H54 (cell line): Measurements from ENCODE around the gene GATB.

Experiments used
- DNase-seq: peaks from one replicate; pipeline ENCODE4 v3.0.0; 2011; ENCODE audit warnings: low spot score, mixed read lengths; ENCODE audit not compliant: insufficient read length
- FAIRE-seq: peaks from 3 replicates; lab custom pipeline; 2011; peaks lifted over from hg19 to GRCh38; lab: Jason Lieb, UNC
- POLR2A ChIP-seq: IDR thresholded peaks from 2 replicates; pipeline ENCODE4 v1.6.1; 2011; ENCODE audit warnings: low read depth, mild to moderate bottlenecking, low read length

The GATB gene

DNA sequence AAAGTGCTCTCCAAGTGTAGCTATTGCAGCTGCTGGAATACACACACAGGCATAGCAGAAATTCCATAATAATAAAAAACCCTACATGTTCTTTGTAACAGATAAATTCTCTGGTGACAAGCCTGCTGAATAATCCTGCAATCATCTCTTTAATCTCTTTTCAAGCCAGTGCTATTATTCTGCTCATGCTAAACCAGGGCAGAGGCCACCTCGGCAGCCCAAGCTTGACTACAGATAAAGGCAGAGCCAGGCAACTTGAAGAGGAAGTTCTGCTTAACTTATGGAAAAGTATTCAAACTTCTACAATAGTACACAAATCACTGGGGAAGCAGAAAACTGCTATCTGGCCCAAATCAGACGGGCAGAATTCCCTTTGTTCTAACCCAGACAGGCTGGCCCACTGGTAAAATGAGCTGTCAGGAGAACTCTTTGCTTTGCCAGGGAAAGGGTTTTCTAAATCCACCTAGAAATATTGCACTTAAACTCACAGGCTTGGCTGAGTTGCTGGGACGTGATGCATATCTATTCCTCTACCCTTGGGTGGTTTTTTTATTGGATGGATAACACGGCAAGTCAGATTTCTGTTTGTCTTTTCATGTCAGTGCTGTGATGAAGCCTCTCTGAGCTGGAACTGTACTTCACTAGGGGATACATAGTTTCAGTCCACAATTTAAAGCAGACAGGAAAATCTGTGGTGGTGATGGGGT lies 70.5 kb downstream of the GATB start:
- FAIRE-seq (no peak), DNase-seq (no peak)
- TF ChIP-seq POLR2A = no peak

DNA sequence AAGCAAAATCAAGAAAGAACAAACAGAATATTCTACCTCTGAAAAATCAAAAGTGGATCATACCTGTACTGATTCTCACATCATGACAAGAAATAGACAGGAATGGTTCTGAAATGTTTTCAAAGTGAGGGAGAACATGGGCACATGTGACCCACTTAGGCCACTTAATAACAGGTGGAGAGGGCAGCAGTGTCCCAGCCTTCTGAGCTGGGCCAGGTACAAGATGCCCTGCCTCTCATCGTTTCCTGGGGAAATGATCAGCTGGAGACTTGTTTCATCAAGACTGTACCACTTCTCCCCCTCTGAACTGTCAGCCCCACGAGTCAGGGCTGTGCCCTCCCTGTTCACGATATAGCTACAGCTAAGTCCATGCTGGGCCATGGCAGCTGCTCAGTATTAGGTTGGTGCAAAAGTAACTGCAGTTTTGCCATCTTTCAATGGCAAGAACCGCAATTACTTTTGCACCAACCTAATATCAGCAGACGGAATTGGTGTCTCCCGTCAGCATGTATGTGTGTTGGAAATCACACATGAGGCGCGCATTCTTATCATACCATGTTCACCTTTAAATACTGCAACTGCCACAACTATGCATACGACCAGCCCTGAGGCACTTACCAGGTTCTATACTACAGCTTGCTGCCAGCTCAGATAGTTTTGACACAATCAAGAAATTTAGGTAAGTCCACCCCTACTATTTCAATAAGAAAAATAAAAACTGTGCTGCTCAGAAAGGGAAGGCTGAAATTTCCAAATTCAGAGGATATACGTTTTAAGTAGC lies 71.4 kb downstream of the GATB start:
- TF ChIP-seq POLR2A = no peak
- no peak for FAIRE-seq
- no peak for DNase-seq

DNA sequence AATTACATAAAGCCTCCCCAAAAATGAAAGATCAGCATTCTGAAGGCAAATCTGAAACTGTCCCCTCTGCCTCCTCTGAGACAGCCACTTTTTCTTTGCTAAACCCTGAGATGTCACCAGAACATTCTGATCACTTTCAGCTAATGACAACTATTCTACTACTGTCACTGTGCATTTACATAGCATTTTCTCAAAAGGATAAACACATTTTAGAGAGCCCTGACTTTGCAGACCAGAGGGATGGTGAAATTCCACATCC lies 72.1 kb downstream of the GATB start:
- FAIRE-seq (no peak), DNase-seq (no peak)
- TF ChIP-seq POLR2A = no peak

DNA sequence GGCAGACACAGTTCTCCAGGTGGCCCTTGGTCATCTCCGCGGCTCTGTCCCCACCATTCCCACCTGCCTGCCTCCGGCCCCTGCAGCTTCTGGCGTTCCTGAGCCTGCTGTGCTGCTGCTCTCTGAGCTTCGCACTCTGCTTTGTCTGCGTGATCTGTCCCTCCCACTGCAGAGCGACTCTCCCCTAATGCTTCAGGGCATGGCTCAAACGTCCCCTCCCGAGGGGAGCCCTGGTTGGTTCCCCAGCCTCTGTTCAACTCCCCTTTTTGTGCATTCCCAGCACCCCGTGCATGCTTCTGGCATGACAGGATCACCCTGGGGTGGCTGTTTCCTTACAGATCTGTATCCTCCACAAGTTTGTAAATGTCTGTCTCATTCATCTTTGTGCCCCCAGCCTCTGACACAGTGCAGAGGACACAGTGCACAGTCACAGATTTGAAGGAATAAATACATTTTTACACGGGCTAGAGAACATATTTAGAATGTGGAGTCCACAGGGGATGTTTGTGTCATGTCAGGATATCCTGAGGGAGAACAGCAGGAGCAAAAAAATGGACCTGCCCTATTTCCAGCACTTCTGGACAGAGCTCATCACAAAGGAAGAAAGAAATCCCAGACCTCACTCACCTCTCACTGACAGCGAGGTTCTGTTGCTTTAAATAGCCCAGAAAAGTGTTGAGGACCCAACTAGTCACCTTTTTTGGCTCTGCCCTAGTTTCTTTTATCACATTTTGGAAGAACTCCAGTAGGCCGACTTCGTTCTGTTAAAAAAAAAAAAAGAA lies 72.6 kb downstream of the GATB start:
- no peak for FAIRE-seq
- no peak for TF ChIP-seq POLR2A
- no peak for DNase-seq

DNA sequence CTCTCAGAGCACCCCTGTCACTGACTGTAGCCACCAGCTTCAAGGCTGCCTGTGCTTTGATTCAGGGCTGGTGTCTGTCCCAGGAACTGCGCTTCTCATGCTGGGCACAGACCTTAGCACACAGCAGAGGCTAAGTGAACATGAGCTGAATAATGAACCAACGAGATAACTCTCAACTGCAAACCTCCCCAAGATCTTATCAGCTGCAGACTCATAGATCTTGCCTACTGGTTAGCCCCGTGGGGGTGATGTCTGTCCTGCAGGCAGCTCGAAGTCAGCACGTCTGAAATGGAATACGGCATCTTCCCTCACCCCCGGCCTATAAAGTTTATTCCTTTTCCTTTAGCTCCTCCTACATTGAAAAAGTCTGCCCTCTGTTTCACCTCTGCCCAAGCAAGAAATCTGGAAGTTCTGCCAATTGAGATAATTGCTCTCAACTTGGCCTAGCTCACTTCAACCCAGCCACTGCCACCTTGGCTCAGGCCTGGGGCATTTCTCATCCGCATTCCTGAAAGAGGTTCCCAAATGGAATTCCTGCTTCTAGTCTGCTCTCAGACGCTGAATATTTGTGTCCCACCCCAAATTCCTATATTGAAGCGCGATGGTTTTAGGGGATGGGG lies 73.7 kb downstream of the GATB start:
- DNase-seq (no peak), FAIRE-seq (no peak)
- no peak for TF ChIP-seq POLR2A

DNA sequence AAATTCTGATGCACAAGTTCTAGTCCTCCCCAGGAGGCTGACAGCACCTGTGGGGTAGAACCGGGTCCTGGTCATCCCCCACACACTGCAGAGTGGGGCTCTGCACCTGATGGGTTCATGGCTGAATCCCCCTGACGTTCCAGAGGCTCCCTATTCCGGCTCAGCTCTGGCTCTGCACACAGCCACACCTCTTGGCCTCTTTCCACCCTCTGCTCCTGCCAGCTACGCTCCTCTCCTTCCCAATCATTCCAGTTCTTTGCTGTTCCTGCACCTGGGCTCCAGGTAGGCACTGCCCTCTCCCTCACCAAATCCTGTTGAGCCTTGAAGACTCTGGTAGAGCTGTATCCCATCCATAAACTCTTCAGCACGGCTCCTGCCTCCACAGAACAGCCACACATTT lies 75.5 kb downstream of the GATB start:
- DNase-seq (no peak), FAIRE-seq (no peak)
- TF ChIP-seq POLR2A = no peak

DNA sequence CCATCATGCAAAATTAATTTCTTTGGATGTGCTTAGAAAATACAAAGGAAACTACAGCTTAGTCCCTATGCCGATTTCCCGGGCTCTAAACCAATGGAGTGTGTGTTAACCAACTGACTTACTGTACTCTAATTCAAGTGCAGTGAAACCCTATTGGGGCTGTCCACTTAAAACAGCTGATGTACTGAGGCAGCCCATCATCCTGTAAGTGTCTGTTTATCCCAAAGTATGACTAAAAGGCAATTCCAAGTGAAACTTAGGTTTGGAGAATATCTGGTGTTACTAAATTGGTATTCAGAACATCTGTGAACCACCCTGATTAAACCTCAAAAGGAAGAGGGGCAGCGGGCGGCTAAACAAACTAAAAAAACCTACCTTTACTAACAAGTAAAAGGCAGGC lies 79.7 kb downstream of the GATB start:
- TF ChIP-seq POLR2A = no peak
- FAIRE-seq = no peak
- no peak for DNase-seq

DNA sequence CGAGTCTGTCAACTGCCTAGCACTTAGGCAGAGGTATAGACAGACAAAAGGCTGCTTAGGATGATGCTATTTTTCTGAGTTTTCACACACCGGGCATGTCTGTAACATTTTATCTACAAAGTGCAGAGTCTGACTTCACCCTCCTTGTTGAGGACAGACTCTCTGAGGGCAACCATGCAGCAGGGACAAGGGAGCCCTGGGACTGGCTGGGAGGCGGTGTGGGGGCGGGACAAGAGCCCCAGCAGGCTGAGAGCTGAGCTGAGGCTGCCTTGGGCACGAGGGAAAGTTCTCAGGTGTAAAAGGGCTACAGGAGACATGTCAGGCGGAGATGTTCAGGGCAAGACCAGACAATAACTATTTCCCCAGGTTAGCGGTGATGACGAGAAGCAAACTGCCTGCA lies 81.6 kb downstream of the GATB start:
- no peak for TF ChIP-seq POLR2A
- no peak for DNase-seq
- FAIRE-seq = no peak

DNA sequence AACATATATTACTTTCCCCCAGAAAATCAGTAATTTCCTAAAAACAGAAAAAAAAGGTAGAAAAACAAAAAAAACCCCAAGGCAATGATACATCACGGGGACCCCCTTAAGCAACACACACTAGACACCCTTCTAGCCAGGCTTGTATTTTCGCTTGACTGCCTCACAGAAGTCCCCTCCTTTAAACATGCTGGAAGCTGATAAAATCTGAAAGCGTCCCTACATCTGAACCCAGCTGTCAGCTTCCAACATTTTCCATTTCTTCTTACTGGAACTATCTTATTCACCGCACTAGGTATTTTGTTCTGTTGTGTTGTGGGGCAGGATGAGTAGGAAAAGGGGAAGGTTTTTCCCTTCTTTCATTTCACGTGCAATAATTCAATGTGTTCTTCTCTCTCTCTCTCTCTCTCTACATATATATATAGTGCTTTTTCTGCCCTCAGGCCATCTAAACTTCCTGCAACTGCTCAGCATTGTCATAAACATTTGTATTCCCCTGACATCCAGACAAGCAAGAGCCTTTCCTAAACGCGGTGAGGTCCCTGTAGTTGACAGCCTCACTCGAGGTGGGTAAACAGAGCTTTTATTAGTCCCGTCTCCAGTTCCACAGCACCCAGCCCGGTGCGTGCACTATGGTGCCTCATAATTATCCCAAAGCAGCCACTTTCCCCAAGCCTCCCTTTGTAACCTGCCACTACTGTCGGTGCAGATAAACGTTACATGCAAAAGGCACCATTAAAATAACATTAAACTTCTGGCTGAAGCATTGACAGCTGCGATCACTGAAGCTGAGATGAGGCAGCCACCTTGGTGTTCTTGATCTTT lies 82.5 kb downstream of the GATB start:
- DNase-seq (no peak), FAIRE-seq (no peak)
- no peak for TF ChIP-seq POLR2A

DNA sequence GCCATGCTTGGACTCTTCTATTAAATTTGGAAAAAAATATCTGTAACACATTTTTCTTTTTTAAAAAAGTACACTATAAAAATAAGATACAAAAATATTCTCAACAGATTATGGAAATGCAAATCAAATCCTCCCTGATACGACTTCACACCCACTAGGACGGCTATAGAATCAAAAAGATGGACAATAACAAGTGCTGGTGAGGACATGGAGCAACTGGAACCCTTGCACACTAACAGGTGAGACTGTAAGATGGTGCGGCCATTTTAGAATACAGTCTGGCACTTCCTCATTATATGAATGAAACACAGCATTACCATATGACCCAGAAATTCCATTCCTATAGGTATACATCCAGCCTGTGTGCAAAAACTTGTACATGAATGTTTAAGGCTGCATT lies 83.6 kb downstream of the GATB start:
- FAIRE-seq = no peak
- DNase-seq = no peak
- no peak for TF ChIP-seq POLR2A

DNA sequence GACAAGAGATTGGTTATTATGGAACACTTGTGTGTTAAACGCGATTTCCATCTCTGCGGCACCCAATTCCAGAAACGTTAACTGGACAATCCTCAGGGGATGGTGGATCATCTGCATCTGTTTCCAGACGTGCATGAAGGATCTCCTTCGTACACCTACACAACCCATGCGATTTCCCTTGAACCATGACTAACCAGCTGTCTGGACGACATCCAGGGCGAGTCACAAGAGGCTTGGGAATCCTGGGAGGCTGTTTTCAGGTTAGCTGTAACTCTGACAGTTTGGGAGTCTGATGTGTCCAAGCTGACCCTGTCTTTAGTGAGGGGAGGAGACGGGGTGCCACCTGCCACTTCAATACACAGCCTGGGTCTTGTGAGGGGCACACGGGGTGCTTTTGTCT lies 84.5 kb downstream of the GATB start:
- no peak for TF ChIP-seq POLR2A
- DNase-seq (peak; percentile 62), FAIRE-seq (peak; percentile 79)

DNA sequence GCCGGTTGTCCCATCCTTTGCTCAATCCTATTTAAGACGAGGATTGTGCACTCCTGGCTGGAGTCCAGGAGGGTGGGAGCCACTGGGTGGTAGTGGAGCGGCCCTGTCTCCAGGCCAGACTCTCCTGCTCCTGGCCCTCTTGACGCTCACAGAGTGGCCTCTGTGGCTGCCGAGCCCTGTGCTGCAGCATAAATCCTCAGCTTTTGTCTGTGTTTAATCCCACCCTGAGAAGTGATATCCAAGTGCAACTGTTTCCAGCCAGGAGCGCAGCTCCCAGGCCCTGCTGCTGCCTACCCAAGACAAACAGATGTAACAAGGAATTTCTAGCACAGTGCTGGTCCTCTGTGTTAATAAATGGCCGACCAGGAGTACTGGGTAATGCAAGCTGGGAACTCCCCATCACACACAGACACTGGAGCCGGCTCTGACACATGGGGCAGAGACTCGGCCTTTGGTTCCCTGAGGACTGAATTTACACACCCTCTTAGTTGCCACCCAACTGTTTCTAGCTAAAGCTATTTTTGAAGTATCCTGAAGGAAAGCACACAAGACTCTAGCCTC lies 85.3 kb downstream of the GATB start:
- no peak for FAIRE-seq
- no peak for TF ChIP-seq POLR2A

DNA sequence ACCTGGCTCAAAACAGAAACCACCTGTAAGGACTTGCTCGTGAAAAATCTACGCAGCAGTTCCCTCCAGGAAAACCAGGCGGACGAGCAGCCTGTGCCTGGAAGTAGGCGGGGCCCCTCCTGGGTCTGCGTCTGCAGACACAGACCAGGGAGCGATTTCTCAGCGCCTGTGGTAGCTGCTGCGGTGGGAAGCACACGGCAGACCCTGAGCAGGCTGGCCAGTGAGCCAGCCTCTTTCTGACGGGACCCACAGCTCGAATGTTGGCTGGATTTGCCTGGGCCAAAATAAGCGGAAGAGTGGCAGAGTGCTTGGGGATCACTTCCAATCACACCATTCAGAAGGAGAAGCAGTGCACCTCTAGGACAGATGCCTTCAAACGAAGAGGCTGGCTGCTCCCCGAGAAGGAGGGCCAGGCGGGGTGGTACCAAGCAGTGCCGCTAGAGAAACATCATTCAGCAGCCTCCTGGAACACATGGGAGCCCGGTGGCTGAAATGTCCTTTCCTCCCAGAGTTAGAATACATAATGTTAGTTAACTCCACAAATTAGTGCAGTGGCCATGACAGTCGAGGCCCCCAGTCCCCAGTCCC lies 85.9 kb downstream of the GATB start:
- DNase-seq (no peak), FAIRE-seq (no peak)
- TF ChIP-seq POLR2A = no peak

More for the DNA sequence above, 85.3 kb downstream of the GATB start:
- no peak for DNase-seq
